HepG2 (cell line): ENCODE measurements around the gene ECHS1. TPM values are rescaled to one million over a fixed set of nuclear protein-coding genes. Genes with fewer than 3 reads are reported as not detected.
A peak's percentile ranks its signal among the peaks of the same experiment; 100 is the strongest.

Source experiments
- CCDC6 ChIP-seq: sonication (generic); formaldehyde crosslinking; IDR thresholded peaks from 2 replicates; pipeline ENCODE4 v1.8.1; 2022; ENCODE audit warnings: mild to moderate bottlenecking, missing genetic modification reagents, moderate library complexity
- CREM ChIP-seq, 2 experiments: sonication (generic) in 1 of 2; formaldehyde crosslinking in 1 of 2; IDR thresholded peaks; 2 replicates each; pipeline versions ENCODE4 v1.4.0 to v1.6.1; 2016 to 2020; ENCODE audit warnings: antibody characterized with exemption in 1 of 2, mild to moderate bottlenecking in 1 of 2, missing genetic modification reagents in 1 of 2
- HNRNPK ChIP-seq: fragments of 200-400 bp; formaldehyde crosslinking; IDR thresholded peaks from 2 replicates; pipeline ENCODE4 v1.6.1; 2018; ENCODE audit warnings: low read length, low read depth, moderate library complexity, mild to moderate bottlenecking; ENCODE audit not compliant: poor library complexity, severe bottlenecking
- KDM6A ChIP-seq: IDR thresholded peaks from 2 replicates; pipeline ENCODE4 v1.6.1; 2016; ENCODE audit warnings: low read depth
- MYC ChIP-seq: sonication (generic); formaldehyde crosslinking; IDR thresholded peaks from 2 replicates; pipeline ENCODE4 v1.9.0; 2021; ENCODE audit warnings: missing genetic modification reagents, borderline replicate concordance
- MZF1 ChIP-seq: sonication (generic); formaldehyde crosslinking; IDR thresholded peaks from 2 replicates; pipeline ENCODE4 v1.8.1; 2023; ENCODE audit warnings: mild to moderate bottlenecking, missing genetic modification reagents, borderline replicate concordance
- NFKBIZ ChIP-seq: IDR thresholded peaks from 2 replicates; pipeline ENCODE4 v1.6.1; 2018; ENCODE audit warnings: missing genetic modification reagents, missing compliant biosample characterization
- SP1 ChIP-seq, 2 experiments: fragments of 450-650 bp in 1 of 2; sonication (generic) in 1 of 2; formaldehyde crosslinking in 1 of 2; IDR thresholded peaks; 2 replicates each; pipeline versions ENCODE4 v1.4.0 to v1.6.1; 2016 to 2020; ENCODE audit warnings: missing genetic modification reagents in 1 of 2
- SP2 ChIP-seq: sonication (generic); formaldehyde crosslinking; IDR thresholded peaks from 2 replicates; pipeline ENCODE4 v1.5.1; 2020; ENCODE audit warnings: mild to moderate bottlenecking, missing genetic modification reagents
- SPEN ChIP-seq: sonication (generic); formaldehyde crosslinking; IDR thresholded peaks from 2 replicates; pipeline ENCODE4 v1.5.1; 2020; ENCODE audit warnings: low read depth, mild to moderate bottlenecking, missing genetic modification reagents
- STAG1 ChIP-seq: sonication (generic); formaldehyde crosslinking; IDR thresholded peaks from 2 replicates; pipeline ENCODE4 v1.4.0; 2020; ENCODE audit warnings: missing genetic modification reagents
- TEAD3 ChIP-seq: optimal IDR thresholded peaks from 2 replicates; pipeline ENCODE3; 2016; ENCODE audit warnings: borderline replicate concordance
- ZNF143 ChIP-seq: sonication (generic); formaldehyde crosslinking; IDR thresholded peaks from 2 replicates; pipeline ENCODE4 v1.4.0; 2020; ENCODE audit warnings: missing genetic modification reagents
- ZNF17 ChIP-seq: sonication (generic); formaldehyde crosslinking; IDR thresholded peaks from 2 replicates; pipeline ENCODE4 v1.5.0; 2020; ENCODE audit warnings: mild to moderate bottlenecking, missing genetic modification reagents
- ZNF317 ChIP-seq: sonication (generic); formaldehyde crosslinking; IDR thresholded peaks from 2 replicates; pipeline ENCODE4 v1.5.0; 2020; ENCODE audit warnings: mild to moderate bottlenecking, missing genetic modification reagents
- ZNF549 ChIP-seq: sonication (generic); formaldehyde crosslinking; IDR thresholded peaks from 2 replicates; pipeline ENCODE4 v1.5.0; 2020; ENCODE audit warnings: missing genetic modification reagents
- ZNF615 ChIP-seq: sonication (generic); formaldehyde crosslinking; IDR thresholded peaks from 2 replicates; pipeline ENCODE4 v1.5.0; 2020; ENCODE audit warnings: mild to moderate bottlenecking, missing genetic modification reagents, borderline replicate concordance
- polyA plus RNA-seq, 8 experiments: library from polyadenylated mRNA; depleted of rRNA in 3 of 8; stranded (reverse) in 7 of 8; unstranded in 1 of 8; fragments of >200 nt; fragmentation: Illumina TruSeq in 4 of 8; extraction: Trizol in 4 of 8; gene quantifications; 2 replicates each; pipeline versions ENCODE4 v1.2.1 to v1.2.3, GENCODE V29; 2011 to 2016; ENCODE audit warnings: low read depth in 4 of 8, missing spikeins in 1 of 8, mixed read lengths in 1 of 8; ENCODE audit not compliant: insufficient read depth in 1 of 8
- total RNA-seq, 5 experiments: library from RNA; depleted of rRNA; stranded (reverse); fragments of >200 nt; fragmentation: Illumina TruSeq; extraction: Trizol; gene quantifications; 2 replicates each; pipeline ENCODE4 v1.2.3, GENCODE V29; 2016; ENCODE audit warnings: low read depth in 1 of 5
- TF ChIP-seq, protein P1 (sequence below): sonication (generic); formaldehyde crosslinking; IDR thresholded peaks from 2 replicates; pipeline ENCODE4 v1.9.0; 2022; ENCODE audit warnings: low read depth, missing genetic modification reagents
- TF ChIP-seq, protein P2 (sequence below): sonication (generic); formaldehyde crosslinking; IDR thresholded peaks from 2 replicates; pipeline ENCODE4 v1.4.0; 2020; ENCODE audit warnings: missing genetic modification reagents, borderline replicate concordance
- TF ChIP-seq, protein P3 (sequence below): sonication (generic); formaldehyde crosslinking; IDR thresholded peaks from 2 replicates; pipeline ENCODE4 v1.5.0; 2020; ENCODE audit warnings: missing genetic modification reagents
- TF ChIP-seq, protein P4 (sequence below): sonication (generic); formaldehyde crosslinking; IDR thresholded peaks from 2 replicates; pipeline ENCODE4 v1.4.0; 2020; ENCODE audit warnings: missing genetic modification reagents, borderline replicate concordance

Gene ECHS1
- total and polyA plus RNA-seq, 2 of the 13 experiments (the other 11 are each of a cell fraction or from before 2014, with no cell fraction given) = 32.7 to 195 TPM

DNA sequence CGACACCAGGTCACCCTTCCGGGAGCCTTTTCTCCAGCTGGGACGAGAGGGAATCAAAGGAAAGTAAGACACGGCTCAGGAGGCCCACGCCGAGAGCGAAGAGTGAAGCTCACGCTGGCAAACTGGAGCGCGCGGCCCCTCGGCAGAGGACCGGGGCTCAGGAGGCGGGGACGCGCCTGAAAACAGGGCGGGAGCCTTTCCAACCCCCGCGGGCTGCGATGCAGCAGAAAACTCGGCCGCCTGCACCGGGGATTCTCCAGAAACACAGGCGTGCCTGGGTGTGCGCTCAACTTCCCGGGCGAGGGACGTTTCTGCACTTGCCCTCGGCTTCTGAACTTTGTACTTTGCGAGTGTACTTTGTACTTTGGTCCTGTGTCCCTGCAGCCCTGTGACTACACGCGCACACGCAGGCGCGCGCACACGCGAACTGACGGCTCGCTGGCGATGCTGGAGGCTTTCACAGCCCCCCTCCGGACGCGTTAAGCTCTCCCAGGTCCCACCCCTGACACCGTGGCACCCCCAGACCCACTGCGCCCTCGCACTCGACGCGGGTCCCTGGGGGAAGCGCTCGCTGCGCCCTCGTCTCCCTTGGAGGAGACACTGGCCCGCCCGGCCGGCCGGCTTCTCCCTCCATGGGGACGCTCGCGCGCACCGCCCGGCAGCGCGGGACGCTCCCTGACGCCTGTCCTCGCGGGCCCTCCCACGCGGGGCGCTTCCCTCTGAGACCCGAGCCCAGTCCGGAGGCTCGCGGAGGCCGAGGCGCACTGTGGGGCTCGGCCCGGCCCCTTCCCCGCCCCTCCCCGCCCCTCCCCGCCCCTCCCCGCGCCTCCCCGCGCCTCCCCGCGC lies 5.3 kb upstream of the ECHS1 start (continued):
- TF ChIP-seq, protein P1, sequence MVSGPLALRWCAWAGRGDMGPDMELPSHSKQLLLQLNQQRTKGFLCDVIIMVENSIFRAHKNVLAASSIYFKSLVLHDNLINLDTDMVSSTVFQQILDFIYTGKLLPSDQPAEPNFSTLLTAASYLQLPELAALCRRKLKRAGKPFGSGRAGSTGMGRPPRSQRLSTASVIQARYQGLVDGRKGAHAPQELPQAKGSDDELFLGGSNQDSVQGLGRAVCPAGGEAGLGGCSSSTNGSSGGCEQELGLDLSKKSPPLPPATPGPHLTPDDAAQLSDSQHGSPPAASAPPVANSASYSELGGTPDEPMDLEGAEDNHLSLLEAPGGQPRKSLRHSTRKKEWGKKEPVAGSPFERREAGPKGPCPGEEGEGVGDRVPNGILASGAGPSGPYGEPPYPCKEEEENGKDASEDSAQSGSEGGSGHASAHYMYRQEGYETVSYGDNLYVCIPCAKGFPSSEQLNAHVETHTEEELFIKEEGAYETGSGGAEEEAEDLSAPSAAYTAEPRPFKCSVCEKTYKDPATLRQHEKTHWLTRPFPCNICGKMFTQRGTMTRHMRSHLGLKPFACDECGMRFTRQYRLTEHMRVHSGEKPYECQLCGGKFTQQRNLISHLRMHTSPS (CRISPR knock-in tag) = peak; percentile 47; the same call in 1 of the 2 replicates
- TF ChIP-seq CCDC6 (no peak), HNRNPK (peak; percentile 99), KDM6A (CRISPR knock-in tag) (0 out of 2 replicates have a peak, but pooled peaks have one; percentile 34), MYC (CRISPR knock-in tag) (peak; percentile 83), SP2 (no peak), ZNF17 (CRISPR knock-in tag) (peak; percentile 78), ZNF615 (CRISPR knock-in tag) (0 out of 2 replicates have a peak, but pooled peaks have one; percentile 27), SP1 (IDR thresholded peaks at IDR 0.05) (no peak), SP1 (CRISPR knock-in tag; IDR thresholded peaks at IDR 0.05) (peak; percentile 8; the same call in 1 of the 2 replicates), ZNF317 (CRISPR knock-in tag) (peak; percentile 79; the same call in 1 of the 2 replicates), CREM (IDR thresholded peaks at IDR 0.05) (peak; percentile 47; the same call in 1 of the 2 replicates), CREM (CRISPR knock-in tag; IDR thresholded peaks at IDR 0.05) (no peak), NFKBIZ (no peak), TEAD3 (CRISPR knock-in tag) (peak; percentile 38), STAG1 (CRISPR knock-in tag) (no peak), SPEN (CRISPR knock-in tag) (peak; percentile 85), ZNF549 (CRISPR knock-in tag) (0 out of 2 replicates have a peak, but pooled peaks have one; percentile 33), ZNF143 (CRISPR knock-in tag) (peak; percentile 22; the same call in 1 of the 2 replicates), MZF1 (CRISPR knock-in tag) (no peak)
- TF ChIP-seq, protein P2, sequence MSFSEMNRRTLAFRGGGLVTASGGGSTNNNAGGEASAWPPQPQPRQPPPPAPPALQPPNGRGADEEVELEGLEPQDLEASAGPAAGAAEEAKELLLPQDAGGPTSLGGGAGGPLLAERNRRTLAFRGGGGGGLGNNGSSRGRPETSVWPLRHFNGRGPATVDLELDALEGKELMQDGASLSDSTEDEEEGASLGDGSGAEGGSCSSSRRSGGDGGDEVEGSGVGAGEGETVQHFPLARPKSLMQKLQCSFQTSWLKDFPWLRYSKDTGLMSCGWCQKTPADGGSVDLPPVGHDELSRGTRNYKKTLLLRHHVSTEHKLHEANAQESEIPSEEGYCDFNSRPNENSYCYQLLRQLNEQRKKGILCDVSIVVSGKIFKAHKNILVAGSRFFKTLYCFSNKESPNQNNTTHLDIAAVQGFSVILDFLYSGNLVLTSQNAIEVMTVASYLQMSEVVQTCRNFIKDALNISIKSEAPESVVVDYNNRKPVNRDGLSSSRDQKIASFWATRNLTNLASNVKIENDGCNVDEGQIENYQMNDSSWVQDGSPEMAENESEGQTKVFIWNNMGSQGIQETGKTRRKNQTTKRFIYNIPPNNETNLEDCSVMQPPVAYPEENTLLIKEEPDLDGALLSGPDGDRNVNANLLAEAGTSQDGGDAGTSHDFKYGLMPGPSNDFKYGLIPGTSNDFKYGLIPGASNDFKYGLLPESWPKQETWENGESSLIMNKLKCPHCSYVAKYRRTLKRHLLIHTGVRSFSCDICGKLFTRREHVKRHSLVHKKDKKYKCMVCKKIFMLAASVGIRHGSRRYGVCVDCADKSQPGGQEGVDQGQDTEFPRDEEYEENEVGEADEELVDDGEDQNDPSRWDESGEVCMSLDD (CRISPR knock-in tag) = 0 out of 2 replicates have a peak, but pooled peaks have one; percentile 51
- TF ChIP-seq, protein P3, sequence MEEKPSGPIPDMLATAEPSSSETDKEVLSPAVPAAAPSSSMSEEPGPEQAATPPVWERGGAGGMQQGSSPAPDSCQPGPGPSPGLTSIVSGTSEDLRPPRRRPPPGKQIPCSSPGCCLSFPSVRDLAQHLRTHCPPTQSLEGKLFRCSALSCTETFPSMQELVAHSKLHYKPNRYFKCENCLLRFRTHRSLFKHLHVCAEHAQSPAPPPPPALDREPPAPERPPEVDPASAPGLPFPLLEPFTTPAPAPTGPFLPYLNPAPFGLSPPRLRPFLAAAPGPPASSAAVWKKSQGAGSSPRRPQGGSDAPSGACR (CRISPR knock-in tag) = peak; percentile 60; the same call in 1 of the 2 replicates
- TF ChIP-seq, protein P4, sequence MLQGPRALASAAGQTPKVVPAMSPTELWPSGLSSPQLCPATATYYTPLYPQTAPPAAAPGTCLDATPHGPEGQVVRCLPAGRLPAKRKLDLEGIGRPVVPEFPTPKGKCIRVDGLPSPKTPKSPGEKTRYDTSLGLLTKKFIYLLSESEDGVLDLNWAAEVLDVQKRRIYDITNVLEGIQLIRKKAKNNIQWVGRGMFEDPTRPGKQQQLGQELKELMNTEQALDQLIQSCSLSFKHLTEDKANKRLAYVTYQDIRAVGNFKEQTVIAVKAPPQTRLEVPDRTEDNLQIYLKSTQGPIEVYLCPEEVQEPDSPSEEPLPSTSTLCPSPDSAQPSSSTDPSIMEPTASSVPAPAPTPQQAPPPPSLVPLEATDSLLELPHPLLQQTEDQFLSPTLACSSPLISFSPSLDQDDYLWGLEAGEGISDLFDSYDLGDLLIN = no peak
